DMS 273 (cell line): Measurements from ENCODE around the gene ACAA1.
A peak's percentile ranks its signal among the peaks of the same experiment; 100 is the strongest.

Experiments
- DNase-seq: peaks from one replicate; lab custom pipeline; 2025; ENCODE audit not compliant: unreplicated experiment; lab: John Stamatoyannopoulos, UW

Gene ACAA1

DNA sequence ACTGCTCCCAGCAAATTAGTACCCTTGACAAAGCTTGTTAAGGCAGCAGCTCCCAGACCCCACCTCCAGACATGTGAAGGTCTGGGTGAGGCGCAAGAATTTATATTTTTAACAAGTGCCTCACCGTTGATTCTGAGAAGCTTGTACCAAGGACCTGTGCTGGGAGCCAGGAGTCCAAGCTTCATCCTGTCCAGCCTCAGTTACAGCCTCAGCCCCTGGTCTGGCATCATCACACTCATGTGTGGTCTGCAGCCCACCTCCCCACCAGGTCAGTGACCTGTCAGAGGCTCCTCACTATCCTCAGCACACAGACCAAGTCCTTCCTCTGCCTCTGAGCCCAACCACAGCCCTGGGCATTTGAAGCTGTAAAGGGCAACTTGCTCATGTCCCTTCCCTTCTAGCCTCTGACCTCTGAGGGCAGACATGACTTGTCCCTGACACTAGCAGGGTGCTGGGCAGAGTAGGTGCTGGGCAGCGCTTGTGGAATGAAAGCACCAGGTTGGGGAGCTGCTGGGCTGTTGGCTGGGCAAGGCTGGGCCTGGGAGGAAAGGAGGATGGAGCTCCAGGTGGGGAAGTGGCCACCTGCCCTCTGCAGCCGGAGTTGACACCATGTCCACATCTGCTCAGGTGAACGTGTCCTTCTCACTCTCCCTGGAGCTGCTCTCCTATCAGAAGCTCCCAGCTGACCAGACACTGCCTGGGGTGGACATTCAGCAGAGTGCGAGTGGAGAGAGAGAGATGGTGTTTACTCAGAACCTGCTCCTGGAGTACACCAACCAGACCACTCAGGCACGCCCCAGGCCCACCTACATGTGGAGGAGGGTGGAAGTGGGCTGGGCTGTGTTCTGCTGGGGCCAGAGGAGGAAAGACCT lies 16.9 kb downstream of the ACAA1 start:
- no peak for DNase-seq

DNA sequence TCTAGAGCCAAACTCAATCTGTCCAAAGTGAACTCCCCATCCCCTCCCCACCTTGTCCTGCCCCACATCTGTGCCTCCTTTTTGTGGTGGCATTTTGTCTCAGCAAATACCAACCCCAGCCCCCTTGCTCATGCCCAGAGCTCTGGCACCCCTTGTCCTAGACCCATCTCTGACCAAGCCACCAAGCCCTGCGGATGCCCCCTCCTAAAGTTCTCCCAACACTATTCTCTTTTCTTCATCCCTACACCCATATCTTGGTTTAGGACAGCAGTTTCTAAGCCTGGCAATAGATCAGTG lies 17.7 kb downstream of the ACAA1 start:
- no peak for DNase-seq

DNA sequence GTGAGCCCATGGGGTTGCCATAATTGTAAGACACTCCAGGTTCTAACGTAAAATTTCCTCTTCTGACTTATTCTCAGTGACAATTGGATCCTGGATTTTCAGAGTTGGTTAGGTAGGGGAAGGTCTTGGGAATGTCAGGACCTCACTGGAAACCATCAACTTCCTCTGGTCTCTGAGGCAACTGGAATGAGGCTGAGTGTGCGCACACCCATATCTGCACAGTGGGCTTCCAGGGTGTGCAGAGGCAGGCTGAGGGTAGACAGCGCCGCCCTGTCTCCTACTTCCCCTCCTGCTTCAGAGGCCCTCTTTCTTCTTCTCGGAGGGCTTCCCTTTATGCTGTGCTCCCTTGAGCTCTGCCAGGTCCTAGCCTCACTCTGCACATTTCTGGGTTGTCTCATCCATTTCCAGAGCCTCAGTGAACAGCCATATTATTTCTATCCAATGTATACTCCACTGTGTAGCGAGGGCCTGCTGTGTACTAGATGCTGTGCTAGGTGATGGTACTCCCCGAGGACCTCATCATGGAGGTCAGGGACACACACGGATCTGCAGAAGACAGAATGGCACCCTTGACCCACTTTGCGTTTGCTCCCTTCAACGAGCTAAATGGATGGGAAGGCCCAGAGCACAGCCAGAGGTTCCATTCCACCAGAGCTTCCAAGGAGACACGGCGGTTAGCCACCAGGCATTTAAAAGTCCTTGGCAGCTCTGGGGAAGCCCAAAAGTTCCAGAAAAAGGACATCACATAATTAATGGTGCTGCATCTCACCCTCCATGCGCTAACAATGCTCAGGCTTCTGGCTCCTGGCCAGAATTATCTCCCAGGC lies 18.3 kb downstream of the ACAA1 start:
- peak; percentile 9 for DNase-seq

GRCh38 chr3:38117748-38118420 lies 19.0 kb downstream of the ACAA1 start:
- DNase-seq = peak; percentile 73

- DNase-seq = peak; percentile 16
Observed at GRCh38 chr3:38117163-38117716, 19.7 kb downstream of the ACAA1 start.

GRCh38 chr3:38116471-38117162 lies 20.3 kb downstream of the ACAA1 start:
- no peak for DNase-seq

- DNase-seq = no peak
Observed at GRCh38 chr3:38115645-38116427, 21.1 kb downstream of the ACAA1 start.

DNA sequence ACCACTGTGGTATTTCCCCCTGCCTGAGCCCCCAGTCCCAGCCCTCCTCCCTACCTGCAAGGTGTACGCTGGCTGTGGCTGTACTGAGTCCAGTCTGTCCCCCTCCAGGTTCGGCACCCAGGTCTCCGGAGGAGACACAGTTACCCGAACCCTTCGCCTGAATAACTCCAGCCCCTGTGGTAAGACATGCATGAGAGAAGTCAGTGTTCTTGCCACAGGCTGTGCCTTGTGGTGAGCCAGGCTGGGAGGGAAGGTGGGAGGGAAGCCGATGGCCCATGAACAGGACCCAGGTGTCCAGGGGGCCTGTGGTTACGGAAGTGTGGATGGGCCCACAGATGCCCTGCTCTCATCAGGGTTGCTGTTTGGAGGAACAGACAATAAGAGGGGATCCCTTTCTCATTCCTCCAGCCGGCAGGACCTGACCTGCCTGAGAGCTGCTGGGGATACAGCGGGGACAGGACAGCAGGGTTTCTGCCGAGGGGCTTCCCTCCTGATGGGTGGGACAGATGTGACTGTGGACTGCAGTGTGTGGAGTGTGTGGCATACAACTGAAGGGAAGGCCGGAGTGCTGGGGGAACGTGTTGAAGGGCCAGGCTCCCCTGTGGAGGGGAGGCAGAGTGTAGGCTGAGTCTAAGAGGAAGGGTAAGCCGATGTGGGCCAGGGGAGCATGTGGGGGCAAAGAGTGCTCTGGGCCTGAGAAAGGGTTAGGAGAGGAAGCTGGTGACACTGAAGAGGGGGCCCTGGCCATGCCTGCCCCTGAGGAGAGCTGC lies 21.9 kb downstream of the ACAA1 start:
- DNase-seq = no peak

GRCh38 chr3:38114052-38114874 lies 22.7 kb downstream of the ACAA1 start:
- DNase-seq = no peak

- no peak for DNase-seq
Observed at GRCh38 chr3:38112378-38112761, 24.6 kb downstream of the ACAA1 start.

DNA sequence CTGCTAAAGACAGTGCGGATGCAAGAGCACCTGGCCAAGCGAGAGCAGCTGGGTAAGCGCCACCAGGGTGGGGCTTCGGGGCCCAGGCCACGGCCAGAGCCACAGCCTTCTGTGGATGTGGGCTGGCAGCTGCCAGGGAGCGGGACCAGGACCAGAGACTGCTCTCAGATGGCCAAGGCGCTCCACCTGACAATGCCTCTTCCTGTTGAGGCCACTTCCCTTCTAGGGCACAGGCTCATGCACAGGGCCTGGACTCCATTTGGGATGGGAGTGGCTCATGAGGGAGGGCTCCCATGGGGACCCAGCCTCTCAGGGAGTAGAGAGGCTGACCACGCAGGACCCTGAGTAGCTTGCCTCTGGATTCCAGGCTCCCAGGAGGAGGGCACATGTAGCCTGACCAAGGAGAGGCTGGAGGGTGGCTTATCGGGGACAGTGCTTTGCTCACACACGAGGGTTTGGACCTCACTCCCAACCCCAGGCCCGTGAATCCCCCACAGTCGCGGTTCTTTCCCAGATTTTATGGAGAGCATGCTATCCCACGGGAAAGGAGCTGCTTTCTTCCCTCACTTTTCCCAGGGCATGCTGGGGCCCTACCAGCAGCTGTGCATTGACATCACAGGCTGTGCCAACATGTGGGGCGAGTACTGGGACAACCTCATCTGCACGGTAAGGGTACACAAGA lies 25.1 kb downstream of the ACAA1 start:
- DNase-seq = no peak

- DNase-seq = no peak
Observed at GRCh38 chr3:38111201-38111600, 25.7 kb downstream of the ACAA1 start.

- DNase-seq = no peak
Observed at GRCh38 chr3:38110314-38111050, 26.4 kb downstream of the ACAA1 start.

DNA sequence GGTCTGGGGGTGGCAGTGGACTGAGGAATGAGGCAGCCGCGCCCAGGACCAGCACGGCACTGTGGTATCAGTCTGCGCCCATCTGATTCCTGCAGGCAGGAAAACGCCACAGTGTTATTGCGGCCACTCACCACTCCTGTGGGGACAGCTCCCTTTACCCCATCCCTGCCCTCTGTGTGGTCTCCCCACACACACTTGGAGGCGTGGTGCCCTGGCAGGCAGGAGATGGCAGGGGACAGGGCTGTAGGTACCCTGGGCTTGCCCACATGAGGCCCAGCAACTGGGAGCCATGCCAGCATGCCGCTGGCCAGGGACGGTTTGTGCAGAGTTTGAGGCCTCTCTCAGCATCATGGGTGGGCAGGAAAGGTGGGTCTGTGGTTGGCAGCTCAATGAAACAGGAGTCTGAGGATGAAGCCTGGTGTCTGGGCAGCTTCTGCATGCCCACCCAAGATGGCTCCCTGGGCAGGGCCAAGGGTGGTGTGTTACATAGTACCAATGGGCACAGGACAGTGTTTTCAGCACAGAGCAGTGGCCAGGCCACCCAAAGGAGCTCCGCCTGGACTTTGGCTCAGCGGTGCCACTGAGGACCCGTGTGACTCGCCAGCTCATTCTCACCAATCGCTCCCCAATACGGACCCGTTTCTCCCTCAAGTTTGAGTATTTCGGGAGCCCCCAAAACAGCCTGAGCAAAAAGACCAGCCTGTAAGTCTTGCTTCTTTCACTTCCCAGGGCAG lies 27.2 kb downstream of the ACAA1 start:
- DNase-seq = no peak

DNA sequence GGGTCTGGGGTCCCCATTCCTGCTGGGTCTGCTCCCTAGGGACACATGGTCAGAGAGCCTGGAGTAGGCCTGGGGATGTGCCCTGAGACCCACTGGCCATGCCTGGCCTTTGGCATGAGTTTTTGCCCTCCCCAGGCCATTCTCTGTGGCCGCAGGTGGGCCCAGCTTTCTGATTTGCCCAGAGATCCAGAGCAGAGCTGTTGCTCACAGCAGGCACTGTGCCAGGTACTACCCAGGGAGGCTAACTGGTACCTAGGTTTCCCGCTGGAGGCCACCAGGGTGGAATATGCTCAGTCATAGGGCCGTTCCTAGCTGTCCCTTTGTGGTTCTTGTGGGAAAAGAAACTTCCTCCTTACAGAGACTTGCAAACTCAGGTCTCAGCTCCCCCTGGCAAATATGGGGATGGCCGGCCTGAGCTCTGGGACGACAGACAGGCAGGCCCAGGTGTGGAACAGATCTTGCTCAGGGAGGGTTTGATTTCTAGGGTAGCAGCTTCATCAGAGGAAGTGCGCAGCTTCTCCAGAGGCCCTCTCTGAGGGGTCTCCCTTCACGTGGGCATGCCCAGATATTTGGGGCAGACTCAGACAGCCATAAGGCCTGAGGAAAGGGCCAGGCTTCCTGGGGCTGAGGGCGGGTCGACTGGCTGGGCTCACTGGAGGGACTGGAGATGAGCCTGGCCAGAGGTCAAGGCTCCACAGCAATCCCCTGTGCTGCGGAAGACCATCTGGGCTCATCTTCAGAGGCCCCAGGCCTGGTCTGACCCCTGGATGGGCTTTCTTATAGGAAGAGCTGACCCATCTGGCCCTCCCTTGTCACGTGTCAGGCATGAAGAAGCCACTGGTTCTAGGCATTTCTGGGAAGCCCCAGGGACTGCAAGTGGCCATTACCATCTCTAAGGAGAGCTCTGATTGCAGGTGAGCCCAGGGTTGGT lies 28.0 kb downstream of the ACAA1 start:
- DNase-seq = no peak
